H9 (cell line): ENCODE measurements around the gene GMPR2. TPM values are rescaled to one million over a fixed set of nuclear protein-coding genes. Genes with fewer than 3 reads are reported as not detected.

Experiments
- DNase-seq: peaks from one replicate; pipeline ENCODE4 v3.0.0-alpha.2; 2017
- H2AFZ ChIP-seq: one replicate; pipeline ENCODE4 v1.6.1; 2013; ENCODE audit warnings: mild to moderate bottlenecking, low read length, control low read depth, moderate library complexity
- H2AK5ac ChIP-seq: 2 replicates; pipeline ENCODE4 v1.6.1; 2013; ENCODE audit warnings: low read length, control low read depth, mixed read lengths; ENCODE audit not compliant: insufficient read length
- H2BK120ac ChIP-seq: one replicate; pipeline ENCODE4 v1.6.1; 2013; ENCODE audit warnings: low read depth, mild to moderate bottlenecking, low read length, control low read depth, inconsistent platforms; ENCODE audit not compliant: poor library complexity, severe bottlenecking
- H2BK12ac ChIP-seq: 2 replicates; pipeline ENCODE4 v1.6.1; 2013; ENCODE audit warnings: low read length, control low read depth, mixed read lengths, low read depth; ENCODE audit not compliant: insufficient read length
- H2BK15ac ChIP-seq: 2 replicates; pipeline ENCODE4 v1.6.1; 2013; ENCODE audit warnings: low read depth, low read length, control low read depth
- H2BK20ac ChIP-seq: one replicate; pipeline ENCODE4 v1.6.1; 2013; ENCODE audit warnings: low read depth, mild to moderate bottlenecking, low read length, control low read depth, inconsistent platforms; ENCODE audit not compliant: poor library complexity, severe bottlenecking
- H2BK5ac ChIP-seq: 2 replicates; pipeline ENCODE4 v1.6.1; 2013; ENCODE audit warnings: low read length, control low read depth, mixed read lengths; ENCODE audit not compliant: insufficient read length
- H3K14ac ChIP-seq: 2 replicates; pipeline ENCODE4 v1.6.1; 2013; ENCODE audit warnings: low read length, control low read depth; ENCODE audit not compliant: insufficient read depth
- H3K18ac ChIP-seq: 2 replicates; pipeline ENCODE4 v1.6.1; 2013; ENCODE audit warnings: low read depth, mild to moderate bottlenecking, mixed read lengths, low read length, control low read depth; ENCODE audit not compliant: insufficient read length
- H3K23ac ChIP-seq: 2 replicates; pipeline ENCODE4 v1.6.1; 2013; ENCODE audit warnings: low read length, control low read depth, mixed read lengths, low read depth; ENCODE audit not compliant: insufficient read length
- H3K23me2 ChIP-seq: 2 replicates; pipeline ENCODE4 v1.6.1; 2013; ENCODE audit warnings: low read depth, mild to moderate bottlenecking, mixed read lengths, low read length, control low read depth; ENCODE audit not compliant: insufficient read length, poor library complexity, severe bottlenecking
- H3K27ac ChIP-seq: 2 replicates; pipeline ENCODE4 v1.5.1; 2013; ENCODE audit warnings: low read length, control low read depth, mixed read lengths, low read depth; ENCODE audit not compliant: insufficient read length
- H3K27me3 ChIP-seq: 2 replicates; pipeline ENCODE4 v1.6.1; 2013; ENCODE audit warnings: low read length, control low read depth, inconsistent platforms; ENCODE audit not compliant: insufficient read depth
- H3K4ac ChIP-seq: 2 replicates; pipeline ENCODE4 v1.6.1; 2013; ENCODE audit warnings: low read depth, mild to moderate bottlenecking, control low read depth, inconsistent platforms, low read length, moderate library complexity
- H3K4me1 ChIP-seq: 2 replicates; pipeline ENCODE4 v1.6.1; 2013; ENCODE audit warnings: low read length, control low read depth, inconsistent platforms; ENCODE audit not compliant: insufficient read depth
- H3K4me2 ChIP-seq: 2 replicates; pipeline ENCODE4 v1.6.1; 2013; ENCODE audit warnings: low read length, control low read depth, mixed read lengths; ENCODE audit not compliant: insufficient read length, insufficient read depth
- H3K56ac ChIP-seq: 2 replicates; pipeline ENCODE4 v1.6.1; 2013; ENCODE audit warnings: low read depth, mild to moderate bottlenecking, mixed read lengths, low read length, control low read depth; ENCODE audit not compliant: insufficient read length
- H3K79me1 ChIP-seq: 2 replicates; pipeline ENCODE4 v1.6.1; 2013; ENCODE audit warnings: low read depth, mild to moderate bottlenecking, moderate library complexity, low read length, control low read depth, inconsistent platforms; ENCODE audit not compliant: insufficient read depth, poor library complexity, severe bottlenecking
- H3K79me2 ChIP-seq: 2 replicates; pipeline ENCODE4 v1.6.1; 2013; ENCODE audit warnings: low read length, control low read depth, inconsistent platforms; ENCODE audit not compliant: insufficient read depth
- H3K9ac ChIP-seq: 2 replicates; pipeline ENCODE4 v1.6.1; 2013; ENCODE audit warnings: low read length, control low read depth, mixed read lengths; ENCODE audit not compliant: insufficient read length; ENCODE audit errors: extremely low read depth
- H3K9me3 ChIP-seq: one replicate; pipeline ENCODE4 v1.6.1; 2013; ENCODE audit warnings: low read depth, low read length, inconsistent platforms; ENCODE audit not compliant: control insufficient read depth
- H3T11ph ChIP-seq: one replicate; pipeline ENCODE4 v1.6.1; 2013; ENCODE audit warnings: mild to moderate bottlenecking, low read length, control low read depth, inconsistent platforms
- H4K20me1 ChIP-seq: one replicate; pipeline ENCODE4 v1.6.1; 2013; ENCODE audit not compliant: control insufficient read depth, insufficient read length, insufficient read depth
- H4K5ac ChIP-seq: 2 replicates; pipeline ENCODE4 v1.6.1; 2013; ENCODE audit warnings: low read depth, mild to moderate bottlenecking, mixed read lengths, low read length, control low read depth; ENCODE audit not compliant: insufficient read length
- H4K8ac ChIP-seq: replicated peaks from 2 replicates; pipeline ENCODE4 v1.6.1; 2013; ENCODE audit warnings: low read length, control low read depth, mixed read lengths, low read depth; ENCODE audit not compliant: insufficient read length
- H4K91ac ChIP-seq: 2 replicates; pipeline ENCODE4 v1.6.1; 2013; ENCODE audit warnings: low read depth, mild to moderate bottlenecking, moderate library complexity, mixed read lengths, low read length, control low read depth; ENCODE audit not compliant: insufficient read length
- H3K27ac Mint-ChIP-seq, 3 experiments: 2 replicates in 2 of 3; 3 replicates in 1 of 3; pipeline ENCODE4 v1.8.0; 2020 to 2021; ENCODE audit warnings: mixed read lengths in 3 of 3, mild to moderate bottlenecking in 1 of 3, moderate library complexity in 1 of 3
- H3K27me3 Mint-ChIP-seq: 2 replicates; pipeline ENCODE4 v1.8.0; 2021; ENCODE audit warnings: low read depth, mild to moderate bottlenecking, moderate library complexity, mixed read lengths
- H3K36me3 Mint-ChIP-seq, 3 experiments: 2 replicates in 2 of 3; 3 replicates in 1 of 3; pipeline ENCODE4 v1.8.0; 2020 to 2021; ENCODE audit warnings: low read depth in 3 of 3, mixed read lengths in 3 of 3; ENCODE audit not compliant: insufficient read depth in 1 of 3
- H3K4me1 Mint-ChIP-seq, 2 experiments: 2 replicates each; pipeline ENCODE4 v1.8.0; 2020; ENCODE audit warnings: mixed read lengths in 2 of 2
- H3K4me3 Mint-ChIP-seq, 2 experiments: 2 replicates in 1 of 2; 3 replicates in 1 of 2; pipeline ENCODE4 v1.8.0; 2020 to 2021; ENCODE audit warnings: mild to moderate bottlenecking in 2 of 2, mixed read lengths in 2 of 2, moderate library complexity in 1 of 2
- H3K9me3 Mint-ChIP-seq, 2 experiments: 2 replicates in 1 of 2; 3 replicates in 1 of 2; pipeline ENCODE4 v1.8.0; 2020; ENCODE audit warnings: mild to moderate bottlenecking in 2 of 2, mixed read lengths in 2 of 2, moderate library complexity in 1 of 2
- WGBS: extraction: QIAGEN DNeasy Blood & Tissue Kit; methylation state at CpG from one replicate; pipeline ENCODE4 v1.1.7; 2013; ENCODE audit warnings: missing lambda C conversion rate, low lambda C conversion rate, mixed read lengths; ENCODE audit not compliant: insufficient read length; ENCODE audit errors: extremely low coverage; 5-methylcytosine and 5-hydroxymethylcytosine counted together
- total RNA-seq: library from RNA; stranded (reverse); gene quantifications from 2 replicates; pipeline ENCODE4 v1.2.1, GENCODE V29; 2021
- TF ChIP-seq, protein P1 (sequence below): fragments of 200-600 bp; sonication (generic); conservative IDR thresholded peaks from 3 replicates; pipeline ENCODE4 v1.8.0; 2021; ENCODE audit warnings: antibody characterized with exemption, mild to moderate bottlenecking

Gene GMPR2
- total RNA-seq, 1 experiment from 2014 or later: 84.7 TPM

DNA sequence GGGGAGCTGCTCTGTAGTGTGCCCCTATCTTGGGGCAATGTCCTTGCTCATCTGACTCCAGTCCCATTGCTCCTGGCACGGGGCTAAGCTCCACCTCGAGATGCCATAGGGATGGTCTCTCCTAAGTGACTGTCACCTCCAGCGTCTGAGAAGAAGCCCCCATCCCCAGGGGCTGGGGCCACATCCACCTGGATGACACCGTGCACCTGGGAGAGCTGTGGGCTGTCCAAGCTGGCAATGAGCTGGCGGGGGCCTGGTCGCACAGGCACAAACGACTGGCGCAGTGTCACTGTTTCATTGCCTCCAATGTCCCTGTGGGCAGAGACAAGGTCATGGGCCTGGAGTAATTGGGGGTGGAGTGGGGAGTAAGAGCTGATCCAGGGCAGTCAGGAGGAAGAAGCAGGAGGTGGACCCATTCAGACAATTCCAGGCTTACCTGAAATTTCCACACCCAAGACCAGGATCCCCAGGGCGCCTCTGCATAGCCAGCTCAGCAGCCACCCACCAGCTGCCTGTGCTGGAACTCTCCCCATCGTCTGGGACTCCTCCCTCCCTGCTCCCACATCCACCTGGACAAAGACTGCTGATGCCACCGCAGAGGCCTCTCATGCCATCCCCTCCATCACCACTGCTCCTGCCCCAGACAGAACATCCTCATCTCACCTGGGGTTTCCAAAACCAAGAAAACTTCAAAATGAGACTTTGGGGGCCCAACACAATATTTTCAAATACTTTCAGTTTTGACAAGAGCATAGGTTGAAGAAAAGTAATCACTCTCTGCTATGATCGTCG is 16.7 kb downstream of the GMPR2 start:
- Histone ChIP-seq H4K8ac (no peak overlapping the region), H3K23me2 (no peaks in the 10 kb centered on the region), H3K27ac (no peak overlapping the region), H4K5ac (no peak overlapping the region), H2BK15ac (no peak overlapping the region), H2BK20ac (no peak overlapping the region), H3K9ac (no peak overlapping the region), H2AFZ (no peak overlapping the region), H2BK12ac (no peak overlapping the region), H3K4me2 (no peak overlapping the region), H4K20me1 (no peaks in the 10 kb centered on the region), H3K4me1 (no peaks in the 10 kb centered on the region), H3K27me3 (no peaks in the 10 kb centered on the region), H3K79me1 (no peaks in the 10 kb centered on the region), H2BK120ac (no peak overlapping the region), H3K23ac (no peak overlapping the region), H2AK5ac (no peak overlapping the region), H3T11ph (no peak overlapping the region), H4K91ac (no peak overlapping the region), H3K18ac (no peak overlapping the region), H3K9me3 (no peaks in the 10 kb centered on the region), H3K56ac (no peak overlapping the region), H3K79me2 (no peaks in the 10 kb centered on the region), H2BK5ac (no peak overlapping the region), H3K4ac (no peak overlapping the region), H3K14ac (no peak overlapping the region)
- peak overlapping the region in 1 of 3 experiments; percentile 27; a peak in 1 of 7 replicates for H3K27ac Mint-ChIP-seq
- no peaks in the 10 kb centered on the region for H3K9me3 Mint-ChIP-seq
- no peaks in the 10 kb centered on the region; a peak in 1 of 7 replicates for H3K36me3 Mint-ChIP-seq
- H3K4me1 Mint-ChIP-seq: no peaks in the 10 kb centered on the region
- DNase-seq: no peak
- no peak overlapping the region; a peak in 1 of 5 replicates for H3K4me3 Mint-ChIP-seq
- peaks cover 5% of the 10 kb centered on the region; the same call in 1 of the 2 replicates for H3K27me3 Mint-ChIP-seq
- no CpG with 5 or more reads among the region's 13 CpGs for WGBS
- TF ChIP-seq, protein P1, sequence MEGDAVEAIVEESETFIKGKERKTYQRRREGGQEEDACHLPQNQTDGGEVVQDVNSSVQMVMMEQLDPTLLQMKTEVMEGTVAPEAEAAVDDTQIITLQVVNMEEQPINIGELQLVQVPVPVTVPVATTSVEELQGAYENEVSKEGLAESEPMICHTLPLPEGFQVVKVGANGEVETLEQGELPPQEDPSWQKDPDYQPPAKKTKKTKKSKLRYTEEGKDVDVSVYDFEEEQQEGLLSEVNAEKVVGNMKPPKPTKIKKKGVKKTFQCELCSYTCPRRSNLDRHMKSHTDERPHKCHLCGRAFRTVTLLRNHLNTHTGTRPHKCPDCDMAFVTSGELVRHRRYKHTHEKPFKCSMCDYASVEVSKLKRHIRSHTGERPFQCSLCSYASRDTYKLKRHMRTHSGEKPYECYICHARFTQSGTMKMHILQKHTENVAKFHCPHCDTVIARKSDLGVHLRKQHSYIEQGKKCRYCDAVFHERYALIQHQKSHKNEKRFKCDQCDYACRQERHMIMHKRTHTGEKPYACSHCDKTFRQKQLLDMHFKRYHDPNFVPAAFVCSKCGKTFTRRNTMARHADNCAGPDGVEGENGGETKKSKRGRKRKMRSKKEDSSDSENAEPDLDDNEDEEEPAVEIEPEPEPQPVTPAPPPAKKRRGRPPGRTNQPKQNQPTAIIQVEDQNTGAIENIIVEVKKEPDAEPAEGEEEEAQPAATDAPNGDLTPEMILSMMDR: no peak
